DMS 273 (cell line): ENCODE data around the gene ASF1A.
"Not testable (repeated sequence)": the region's sequence is repeated elsewhere in the genome, so short reads cannot be mapped to it uniquely, and the experiment has no call there.

ENCODE experiments used
- DNase-seq: peaks from one replicate; lab custom pipeline; 2025; ENCODE audit not compliant: unreplicated experiment; lab: John Stamatoyannopoulos, UW

Gene ASF1A

GRCh38 chr6:118893807-118894424 is at the start of gene ASF1A:
ASF1A (plus strand) TSS chr6:118894152; CDS start chr6:118894414, 262 bp downstream.
- DNase-seq, result peak; percentile 99

DNA sequence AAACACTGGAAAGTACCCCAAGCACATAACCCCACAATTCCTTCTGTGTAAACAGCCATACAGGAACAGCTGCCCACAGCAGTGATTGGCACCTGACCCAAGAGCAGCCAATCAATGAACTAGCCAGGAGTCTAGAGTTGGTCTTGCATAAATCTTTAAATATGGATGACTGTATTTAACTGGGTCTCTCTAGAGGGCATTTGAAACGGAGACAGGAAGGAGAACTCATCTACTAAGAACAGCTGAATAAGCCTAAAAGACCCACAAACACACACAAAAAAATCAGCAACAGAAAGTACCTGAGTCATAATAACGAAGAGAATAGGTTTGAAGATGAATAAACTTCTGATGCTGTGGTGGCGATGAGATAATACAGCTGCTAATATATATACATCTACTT is 49.0 kb upstream of the ASF1A start:
- no peak for DNase-seq

DNA sequence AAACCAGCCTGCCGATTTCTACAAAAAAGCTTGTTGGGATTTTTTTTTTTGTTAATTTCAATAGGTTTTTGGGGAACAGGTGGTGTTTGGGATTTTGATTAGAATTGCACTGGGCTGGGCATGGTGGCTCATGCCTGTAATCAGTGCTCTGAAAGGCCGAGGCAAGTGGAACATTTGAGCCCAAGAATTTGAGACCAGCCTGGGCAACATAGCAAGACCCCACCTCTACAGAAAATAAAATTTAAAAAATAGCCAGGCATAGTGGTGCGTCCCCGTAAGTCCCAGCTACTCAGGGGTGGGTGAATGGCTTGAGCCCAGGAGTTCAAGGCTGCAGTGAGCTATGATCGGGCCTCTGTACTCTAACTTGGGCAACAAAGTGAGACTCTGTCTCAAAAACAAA is 40.5 kb upstream of the ASF1A start:
- DNase-seq, result no peak

GRCh38 chr6:118856301-118856700 is 37.7 kb upstream of the ASF1A start:
- no peak for DNase-seq

DNA sequence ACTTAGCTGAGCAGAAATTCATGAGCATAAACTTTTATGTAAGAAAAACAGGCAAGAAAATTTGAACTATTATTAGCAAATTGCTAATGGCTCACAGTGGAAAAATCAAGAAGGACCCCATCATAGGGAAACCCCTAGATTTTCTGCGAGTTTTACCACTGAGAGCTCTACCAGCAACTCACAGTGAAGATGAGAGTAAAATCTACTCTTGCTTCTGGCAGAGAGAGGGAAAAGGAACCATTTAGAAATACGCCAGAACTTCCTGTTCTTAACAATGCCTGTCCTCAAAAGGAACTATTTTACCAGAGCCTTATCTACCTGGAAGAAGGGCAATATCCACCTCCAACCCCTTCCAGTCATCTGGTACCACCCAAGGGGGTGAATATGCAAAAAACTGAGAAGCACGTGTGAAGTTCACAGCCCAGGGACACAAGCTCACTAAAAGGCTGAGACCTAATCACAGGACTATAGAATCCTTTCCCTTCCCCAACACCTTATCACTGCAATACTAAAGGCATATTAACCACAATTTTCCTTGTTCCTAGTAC is 34.4 kb upstream of the ASF1A start:
- no peak for DNase-seq

DNA sequence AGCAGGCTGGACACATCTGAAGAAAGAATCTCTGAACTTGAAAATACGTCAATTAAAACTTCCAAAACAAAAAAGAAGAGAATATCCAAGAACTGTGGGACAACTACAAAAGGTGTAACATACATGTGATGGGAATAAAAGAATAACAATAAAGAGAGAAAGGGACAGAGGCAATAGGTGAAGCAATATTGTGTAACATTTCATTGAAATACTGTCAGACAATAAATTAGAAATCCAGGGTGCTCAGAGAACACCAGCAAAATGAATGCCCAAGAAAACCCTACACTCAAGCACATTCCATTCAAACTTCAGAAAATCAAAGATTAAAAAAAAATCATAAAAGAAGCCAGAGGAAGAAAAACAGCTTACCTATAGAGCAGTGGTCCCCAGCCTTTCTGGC is 33.6 kb upstream of the ASF1A start:
- DNase-seq, result no peak

DNA sequence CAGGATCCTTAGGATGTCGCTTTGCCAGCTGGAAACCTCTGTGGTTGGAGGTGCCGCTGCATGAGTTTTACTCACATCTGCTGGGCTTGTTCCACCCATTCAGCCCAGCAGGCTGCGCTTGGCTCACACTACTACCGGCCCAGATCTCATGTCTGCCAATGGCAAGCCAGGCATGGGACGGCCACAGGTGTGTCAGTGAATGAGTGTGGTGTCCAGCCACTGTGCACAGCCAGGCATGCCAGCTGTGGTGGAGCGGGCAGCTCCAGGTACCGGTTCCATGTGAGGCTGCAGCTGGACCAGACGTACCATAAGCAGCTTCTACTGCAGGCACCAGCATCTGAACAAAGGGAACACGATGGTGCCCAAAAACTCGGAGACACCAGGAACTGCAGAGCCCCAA is 33.1 kb upstream of the ASF1A start:
- no peak for DNase-seq

GRCh38 chr6:118862443-118862842 is 31.5 kb upstream of the ASF1A start:
- DNase-seq, result no peak

GRCh38 chr6:118864341-118865099 is 29.4 kb upstream of the ASF1A start:
- DNase-seq, result no peak

DNA sequence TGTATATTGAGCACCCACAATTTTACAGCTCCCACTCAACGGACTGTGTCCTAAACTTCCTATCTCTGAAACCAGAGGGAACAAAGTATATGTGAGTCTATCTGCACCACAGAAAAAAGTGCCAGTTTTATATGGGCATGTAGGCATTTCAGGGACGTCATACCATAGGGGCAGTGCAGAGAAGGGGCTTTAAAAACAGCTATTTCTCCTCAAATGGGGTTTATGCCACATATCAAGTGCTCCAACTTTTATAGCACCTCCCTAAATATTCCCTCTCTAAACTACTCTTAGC is 28.9 kb upstream of the ASF1A start:
- DNase-seq, result no peak

DNA sequence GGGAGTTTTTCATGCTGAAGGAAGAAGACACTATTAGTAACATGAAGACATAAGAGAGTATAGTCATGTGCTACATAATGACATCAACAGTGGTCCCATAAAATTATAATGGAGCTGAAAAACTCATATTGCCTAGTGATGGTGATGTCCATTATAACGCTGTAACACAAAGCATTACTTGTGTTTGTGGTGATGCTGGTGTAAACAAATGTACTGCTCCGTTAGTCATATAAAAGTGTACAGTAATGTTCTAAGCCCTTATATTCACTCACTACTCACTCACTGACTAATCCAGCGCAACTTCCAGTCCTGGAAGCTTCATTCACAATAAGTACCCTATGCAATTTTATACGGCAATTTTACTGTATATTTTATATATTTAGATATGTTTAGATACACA is 26.8 kb upstream of the ASF1A start:
- DNase-seq, result no peak

DNA sequence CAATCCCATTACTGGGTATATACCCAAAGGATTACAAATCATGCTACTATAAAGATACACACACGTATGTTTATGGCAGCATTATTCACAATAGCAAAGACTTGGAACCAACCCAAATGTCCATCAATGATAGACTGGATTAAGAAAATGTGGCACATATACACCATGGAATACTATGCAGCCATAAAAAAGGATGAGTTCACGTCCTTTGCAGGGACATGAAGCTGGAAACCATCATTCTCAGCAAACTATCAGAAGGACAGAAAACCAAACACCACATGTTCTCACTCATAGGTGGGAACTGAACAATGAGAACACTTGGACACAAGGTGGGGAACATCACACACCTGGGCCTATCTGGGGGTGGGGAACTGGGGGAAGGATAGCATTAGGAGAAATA is 25.1 kb upstream of the ASF1A start:
- DNase-seq, result not testable (repeated sequence)

GRCh38 chr6:118869350-118869749 is 24.6 kb upstream of the ASF1A start:
- DNase-seq, result no peak

GRCh38 chr6:118869894-118870589 is 23.9 kb upstream of the ASF1A start:
- no peak for DNase-seq

GRCh38 chr6:118871331-118871730 is 22.6 kb upstream of the ASF1A start:
- no peak for DNase-seq

GRCh38 chr6:118872318-118872717 is 21.6 kb upstream of the ASF1A start:
- no peak for DNase-seq

DNA sequence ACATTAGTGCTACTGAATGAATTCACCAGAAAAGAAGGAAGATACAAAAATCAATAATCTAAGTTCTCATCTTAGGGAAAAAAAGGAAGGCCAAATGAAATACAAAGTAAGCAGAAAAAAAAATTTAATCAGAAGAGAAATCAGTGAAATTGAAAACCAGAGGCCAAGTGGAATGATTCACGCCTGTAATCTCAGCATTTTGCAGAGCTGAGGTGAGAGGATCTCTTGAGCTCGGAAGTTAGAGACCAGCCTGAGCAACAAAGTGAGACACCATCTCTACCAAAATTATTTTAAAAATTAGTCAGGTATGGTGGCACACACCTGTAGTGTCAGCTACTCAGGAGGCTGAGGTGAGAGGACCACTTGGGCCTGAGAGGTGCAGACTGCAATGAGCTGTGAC is 21.2 kb upstream of the ASF1A start:
- DNase-seq, result no peak

GRCh38 chr6:118873239-118873638 is 20.7 kb upstream of the ASF1A start:
- no peak for DNase-seq

DNA sequence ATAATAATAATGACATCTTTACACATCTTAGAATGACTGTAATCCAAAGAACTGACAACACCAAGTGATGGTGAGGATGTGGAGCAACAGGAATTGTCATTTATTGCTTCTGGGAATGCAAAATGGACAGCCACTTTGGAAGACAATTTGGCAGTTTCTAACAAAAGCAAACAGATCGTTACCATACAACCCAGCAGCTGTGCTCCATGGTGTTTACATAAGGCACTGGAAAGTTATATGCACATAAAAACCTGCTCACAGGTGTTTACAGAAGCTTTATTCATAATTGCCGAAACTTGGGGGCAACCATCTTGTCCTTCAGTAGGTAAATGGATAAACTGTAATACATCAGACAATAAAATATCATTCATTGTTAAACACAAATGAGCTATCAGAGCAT is 18.3 kb upstream of the ASF1A start:
- DNase-seq, result no peak

DNA sequence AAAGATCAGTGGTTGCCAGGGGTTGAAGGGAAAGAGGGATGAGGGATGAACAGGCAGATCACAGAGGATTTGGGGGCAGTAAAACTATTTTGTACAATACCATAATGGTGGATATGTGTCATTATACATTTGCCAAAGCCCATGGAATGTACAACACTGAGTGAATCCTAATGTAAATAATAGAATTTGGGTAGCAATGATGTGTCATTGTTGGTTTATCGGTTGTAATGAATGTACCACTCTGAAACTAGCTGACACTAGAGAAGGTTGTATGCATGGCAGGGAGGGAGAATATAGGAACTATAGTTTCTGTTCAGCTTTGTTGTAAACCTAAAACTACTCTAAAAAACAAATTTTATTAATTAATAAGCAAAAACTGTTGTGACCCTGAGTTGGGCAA is 17.8 kb upstream of the ASF1A start:
- DNase-seq, result no peak

- DNase-seq, result no peak
These were observed 17.1 kb upstream of the ASF1A start for GRCh38 chr6:118876814-118877213.

GRCh38 chr6:118877806-118878205 is 16.1 kb upstream of the ASF1A start:
- DNase-seq, result no peak
